SK-N-SH (cell line): ENCODE results near the gene OBP2B.

ENCODE experiments used
- CTCF ChIP-seq: fragments of 200-600 bp; sonication (generic); IDR thresholded peaks from 2 replicates; pipeline ENCODE4 v1.6.1; 2017; ENCODE audit warnings: antibody characterized with exemption, mild to moderate bottlenecking, moderate library complexity
- MXI1 ChIP-seq: IDR thresholded peaks from 2 replicates; pipeline ENCODE4 v1.6.1; 2012; ENCODE audit warnings: mild to moderate bottlenecking, low read depth, low read length, improper control_type of control experiment
- TAF1 ChIP-seq: IDR thresholded peaks from 2 replicates; pipeline ENCODE4 v1.6.1; 2012; ENCODE audit warnings: low read depth, mild to moderate bottlenecking, low read length, moderate library complexity, borderline replicate concordance

DNA sequence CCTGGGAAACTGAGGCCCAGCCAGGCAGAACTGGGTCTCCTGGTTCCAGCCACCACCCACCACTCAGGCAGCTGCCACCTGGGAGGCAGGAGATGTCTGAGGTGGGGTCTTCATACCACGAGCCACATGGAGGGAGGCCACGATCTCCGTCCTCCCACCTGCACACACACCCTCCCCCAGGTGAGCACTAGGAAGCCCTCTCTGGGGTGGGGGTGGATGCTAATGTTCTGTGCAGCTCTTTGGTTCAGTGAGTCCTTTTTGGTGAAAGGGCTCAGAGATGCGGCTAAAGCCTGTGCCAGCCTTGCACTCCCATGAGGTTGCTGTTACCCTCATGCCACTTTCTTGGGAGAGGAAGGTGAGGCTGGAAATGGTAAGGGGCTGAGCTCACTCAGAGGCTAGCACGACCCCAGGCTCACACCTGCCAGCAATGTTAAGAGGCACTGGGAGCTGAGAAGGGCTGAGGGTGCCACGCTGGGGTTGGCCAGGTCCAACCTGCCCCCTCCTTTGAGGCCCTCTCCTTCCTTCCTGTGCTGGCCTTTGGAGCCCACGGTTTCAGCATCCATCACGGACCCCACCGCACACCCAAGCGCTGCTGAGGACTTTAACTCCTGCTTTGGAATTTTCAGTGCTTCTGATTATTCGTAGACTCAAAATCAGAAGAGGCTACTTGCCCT, 26.6 kb upstream of the OBP2B start:
- TF ChIP-seq MXI1 (no peak), TAF1 (no peak), CTCF (no peak)
